HG02763 (cell line): ENCODE measurements around the gene RSRP1.

Source experiments
- ATAC-seq: cut with Tn5 transposase; IDR thresholded peaks from one replicate; pipeline ENCODE4 v1.9.1; 2021; ENCODE audit warnings: mild to moderate bottlenecking, moderate library complexity; ENCODE audit not compliant: unreplicated experiment

Gene RSRP1

GRCh38 chr1:25194572-25195020 lies 52.7 kb downstream of the RSRP1 start:
- no peak for ATAC-seq

GRCh38 chr1:25194054-25194453 lies 53.2 kb downstream of the RSRP1 start:
- ATAC-seq = no peak

GRCh38 chr1:25193229-25193628 lies 54.0 kb downstream of the RSRP1 start:
- no peak for ATAC-seq
